WTC11 (cell line): ENCODE data around the gene PDK2. TPM values are rescaled to one million over a fixed set of nuclear protein-coding genes. Genes with fewer than 3 reads are reported as not detected.

ENCODE experiments used
- ATAC-seq: fragments of 200-7000 bp; cut with Tn5 transposase; 2 replicates; pipeline ENCODE4 v1.10.0; 2021; ENCODE audit warnings: mild to moderate bottlenecking, moderate library complexity
- CTCF ChIA-PET: fragments of 300-600 bp; sonication (Branson Sonifier 250); formaldehyde crosslinking; loops from one replicate; lab custom pipeline; 2021; ENCODE audit warnings: antibody characterized with exemption; lab: Charles Lee
- POLR2A ChIA-PET: fragments of 350-600 bp; sonication (Branson Sonifier 250); formaldehyde crosslinking; loops from one replicate; lab custom pipeline; 2021; ENCODE audit warnings: antibody characterized with exemption; lab: Charles Lee
- DNase-seq: peaks from one replicate; pipeline ENCODE4 v3.0.0; 2021; ENCODE audit warnings: low spot score
- H3K27ac Mint-ChIP-seq: 2 replicates; pipeline ENCODE4 v1.8.0; 2021; ENCODE audit warnings: mixed read lengths
- H3K27me3 Mint-ChIP-seq: 2 replicates; pipeline ENCODE4 v1.8.0; 2021; ENCODE audit warnings: low read depth, mild to moderate bottlenecking, moderate library complexity, mixed read lengths
- H3K36me3 Mint-ChIP-seq: 2 replicates; pipeline ENCODE4 v1.8.0; 2021; ENCODE audit warnings: mixed read lengths
- H3K4me1 Mint-ChIP-seq: 2 replicates; pipeline ENCODE4 v1.8.0; 2022; ENCODE audit warnings: mixed read lengths
- H3K4me3 Mint-ChIP-seq: 2 replicates; pipeline ENCODE4 v1.8.0; 2021; ENCODE audit warnings: mild to moderate bottlenecking, moderate library complexity, mixed read lengths
- H3K9me3 Mint-ChIP-seq: 2 replicates; pipeline ENCODE4 v1.8.0; 2021; ENCODE audit warnings: mixed read lengths
- ETV6 ChIP-seq: sonication (generic); formaldehyde crosslinking; IDR thresholded peaks from 2 replicates; pipeline ENCODE4 v1.8.1; 2022; ENCODE audit warnings: mild to moderate bottlenecking, missing genetic modification reagents
- HMGA2 ChIP-seq: fragments of 250-450 bp; sonication (Bioruptor Pico); IDR thresholded peaks from 2 replicates; pipeline ENCODE4 v1.4.0; 2021; ENCODE audit warnings: mild to moderate bottlenecking, moderate library complexity
- NFE2L1 ChIP-seq: sonication (generic); formaldehyde crosslinking; IDR thresholded peaks from 2 replicates; pipeline ENCODE4 v1.8.1; 2023; ENCODE audit warnings: missing genetic modification reagents
- NFYB ChIP-seq: sonication (generic); formaldehyde crosslinking; conservative IDR thresholded peaks from 2 replicates; pipeline ENCODE4 v1.8.0; 2022; ENCODE audit warnings: low read depth, missing genetic modification reagents
- TEAD1 ChIP-seq: sonication (generic); formaldehyde crosslinking; IDR thresholded peaks from 2 replicates; pipeline ENCODE4 v1.8.0; 2022; ENCODE audit warnings: mild to moderate bottlenecking, missing genetic modification reagents
- TP53 ChIP-seq: sonication (generic); formaldehyde crosslinking; IDR thresholded peaks from 2 replicates; pipeline ENCODE4 v1.8.1; 2023; ENCODE audit warnings: mild to moderate bottlenecking, missing genetic modification reagents
- ZNF121 ChIP-seq: sonication (generic); formaldehyde crosslinking; IDR thresholded peaks from 2 replicates; pipeline ENCODE4 v1.8.0; 2023; ENCODE audit warnings: missing genetic modification reagents
- ZNF232 ChIP-seq: sonication (generic); formaldehyde crosslinking; IDR thresholded peaks from 2 replicates; pipeline ENCODE4 v1.8.0; 2022; ENCODE audit warnings: mild to moderate bottlenecking, missing genetic modification reagents
- ZNF263 ChIP-seq: sonication (generic); formaldehyde crosslinking; IDR thresholded peaks from 2 replicates; pipeline ENCODE4 v1.8.1; 2022; ENCODE audit warnings: low read depth, mild to moderate bottlenecking, moderate library complexity, missing genetic modification reagents
- ZNF396 ChIP-seq: fragments of 250-450 bp; sonication (Bioruptor Pico); IDR thresholded peaks from 2 replicates; pipeline ENCODE4 v1.8.0; 2021; ENCODE audit warnings: mild to moderate bottlenecking, moderate library complexity, borderline replicate concordance
- total RNA-seq: library from RNA; stranded (reverse); gene quantifications from 3 replicates; pipeline ENCODE4 v1.2.3, GENCODE V29; 2021
- TF ChIP-seq, protein P1 (sequence below): sonication (generic); formaldehyde crosslinking; IDR thresholded peaks from 2 replicates; pipeline ENCODE4 v1.8.0; 2022; ENCODE audit warnings: missing genetic modification reagents
- TF ChIP-seq, protein P2 (sequence below): sonication (generic); formaldehyde crosslinking; IDR thresholded peaks from 2 replicates; pipeline ENCODE4 v1.8.1; 2023; ENCODE audit warnings: mild to moderate bottlenecking, missing genetic modification reagents
- TF ChIP-seq, protein P3 (sequence below): sonication (generic); formaldehyde crosslinking; IDR thresholded peaks from 2 replicates; pipeline ENCODE4 v1.8.0; 2022; ENCODE audit warnings: mild to moderate bottlenecking, missing genetic modification reagents
- TF ChIP-seq, protein P4 (sequence below): sonication (generic); formaldehyde crosslinking; IDR thresholded peaks from 2 replicates; pipeline ENCODE4 v1.8.1; 2022; ENCODE audit warnings: mild to moderate bottlenecking, moderate library complexity, missing genetic modification reagents
- TF ChIP-seq, protein P5 (sequence below): sonication (generic); formaldehyde crosslinking; IDR thresholded peaks from 2 replicates; pipeline ENCODE4 v1.8.1; 2023; ENCODE audit warnings: mild to moderate bottlenecking, moderate library complexity, missing genetic modification reagents

The PDK2 gene
- total RNA-seq, 1 experiment from 2014 or later, result 16.6 TPM

- no peak for DNase-seq
These were observed 31.4 kb upstream of the PDK2 start for GRCh38 chr17:50063561-50064252.

GRCh38 chr17:50064253-50065001, 30.7 kb upstream of the PDK2 start:
- DNase-seq (no peak), ATAC-seq (peak; percentile 61)
- no peak for TF ChIP-seq HMGA2 (CRISPR knock-in tag)
- Mint-ChIP-seq H3K36me3 (peaks cover 7% of the 10 kb centered on the region; the same call in 1 of the 2 replicates), H3K4me3 (no peak overlapping the region), H3K9me3 (no peaks in the 10 kb centered on the region), H3K27ac (peak overlapping the region; percentile 27; the same call in 1 of the 2 replicates), H3K27me3 (no peaks in the 10 kb centered on the region), H3K4me1 (peaks cover 5% of the 10 kb centered on the region)
- POLR2A ChIA-PET, result no interaction called here
- CTCF ChIA-PET, result interaction anchor here (0.7 to 1.7 kb wide), 5 partner anchors 8 to 68 kb away, joined by 3 to 12 read pairs (median 3); partner anchors contain the start of gene ITGA3

More at GRCh38 chr17:50063561-50064252, 31.4 kb upstream of the PDK2 start:
- no peak overlapping the region for H3K4me3 Mint-ChIP-seq
- TF ChIP-seq, protein P1, sequence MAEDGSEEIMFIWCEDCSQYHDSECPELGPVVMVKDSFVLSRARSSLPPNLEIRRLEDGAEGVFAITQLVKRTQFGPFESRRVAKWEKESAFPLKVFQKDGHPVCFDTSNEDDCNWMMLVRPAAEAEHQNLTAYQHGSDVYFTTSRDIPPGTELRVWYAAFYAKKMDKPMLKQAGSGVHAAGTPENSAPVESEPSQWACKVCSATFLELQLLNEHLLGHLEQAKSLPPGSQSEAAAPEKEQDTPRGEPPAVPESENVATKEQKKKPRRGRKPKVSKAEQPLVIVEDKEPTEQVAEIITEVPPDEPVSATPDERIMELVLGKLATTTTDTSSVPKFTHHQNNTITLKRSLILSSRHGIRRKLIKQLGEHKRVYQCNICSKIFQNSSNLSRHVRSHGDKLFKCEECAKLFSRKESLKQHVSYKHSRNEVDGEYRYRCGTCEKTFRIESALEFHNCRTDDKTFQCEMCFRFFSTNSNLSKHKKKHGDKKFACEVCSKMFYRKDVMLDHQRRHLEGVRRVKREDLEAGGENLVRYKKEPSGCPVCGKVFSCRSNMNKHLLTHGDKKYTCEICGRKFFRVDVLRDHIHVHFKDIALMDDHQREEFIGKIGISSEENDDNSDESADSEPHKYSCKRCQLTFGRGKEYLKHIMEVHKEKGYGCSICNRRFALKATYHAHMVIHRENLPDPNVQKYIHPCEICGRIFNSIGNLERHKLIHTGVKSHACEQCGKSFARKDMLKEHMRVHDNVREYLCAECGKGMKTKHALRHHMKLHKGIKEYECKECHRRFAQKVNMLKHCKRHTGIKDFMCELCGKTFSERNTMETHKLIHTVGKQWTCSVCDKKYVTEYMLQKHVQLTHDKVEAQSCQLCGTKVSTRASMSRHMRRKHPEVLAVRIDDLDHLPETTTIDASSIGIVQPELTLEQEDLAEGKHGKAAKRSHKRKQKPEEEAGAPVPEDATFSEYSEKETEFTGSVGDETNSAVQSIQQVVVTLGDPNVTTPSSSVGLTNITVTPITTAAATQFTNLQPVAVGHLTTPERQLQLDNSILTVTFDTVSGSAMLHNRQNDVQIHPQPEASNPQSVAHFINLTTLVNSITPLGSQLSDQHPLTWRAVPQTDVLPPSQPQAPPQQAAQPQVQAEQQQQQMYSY (CRISPR knock-in tag), result no peak
- TF ChIP-seq TEAD1 (CRISPR knock-in tag) (no peak), NFE2L1 (CRISPR knock-in tag) (no peak), NFYB (CRISPR knock-in tag) (no peak), ZNF396 (no peak), TP53 (CRISPR knock-in tag) (no peak), ZNF121 (CRISPR knock-in tag) (no peak), ZNF263 (CRISPR knock-in tag) (no peak), ETV6 (CRISPR knock-in tag) (no peak), ZNF232 (CRISPR knock-in tag) (no peak)
- TF ChIP-seq, protein P2, sequence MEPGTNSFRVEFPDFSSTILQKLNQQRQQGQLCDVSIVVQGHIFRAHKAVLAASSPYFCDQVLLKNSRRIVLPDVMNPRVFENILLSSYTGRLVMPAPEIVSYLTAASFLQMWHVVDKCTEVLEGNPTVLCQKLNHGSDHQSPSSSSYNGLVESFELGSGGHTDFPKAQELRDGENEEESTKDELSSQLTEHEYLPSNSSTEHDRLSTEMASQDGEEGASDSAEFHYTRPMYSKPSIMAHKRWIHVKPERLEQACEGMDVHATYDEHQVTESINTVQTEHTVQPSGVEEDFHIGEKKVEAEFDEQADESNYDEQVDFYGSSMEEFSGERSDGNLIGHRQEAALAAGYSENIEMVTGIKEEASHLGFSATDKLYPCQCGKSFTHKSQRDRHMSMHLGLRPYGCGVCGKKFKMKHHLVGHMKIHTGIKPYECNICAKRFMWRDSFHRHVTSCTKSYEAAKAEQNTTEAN, result no peak
- TF ChIP-seq, protein P3, sequence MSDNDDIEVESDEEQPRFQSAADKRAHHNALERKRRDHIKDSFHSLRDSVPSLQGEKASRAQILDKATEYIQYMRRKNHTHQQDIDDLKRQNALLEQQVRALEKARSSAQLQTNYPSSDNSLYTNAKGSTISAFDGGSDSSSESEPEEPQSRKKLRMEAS (CRISPR knock-in tag), result no peak
- TF ChIP-seq, protein P4, sequence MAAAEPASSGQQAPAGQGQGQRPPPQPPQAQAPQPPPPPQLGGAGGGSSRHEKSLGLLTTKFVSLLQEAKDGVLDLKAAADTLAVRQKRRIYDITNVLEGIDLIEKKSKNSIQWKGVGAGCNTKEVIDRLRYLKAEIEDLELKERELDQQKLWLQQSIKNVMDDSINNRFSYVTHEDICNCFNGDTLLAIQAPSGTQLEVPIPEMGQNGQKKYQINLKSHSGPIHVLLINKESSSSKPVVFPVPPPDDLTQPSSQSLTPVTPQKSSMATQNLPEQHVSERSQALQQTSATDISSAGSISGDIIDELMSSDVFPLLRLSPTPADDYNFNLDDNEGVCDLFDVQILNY (CRISPR knock-in tag), result no peak
- TF ChIP-seq, protein P5, sequence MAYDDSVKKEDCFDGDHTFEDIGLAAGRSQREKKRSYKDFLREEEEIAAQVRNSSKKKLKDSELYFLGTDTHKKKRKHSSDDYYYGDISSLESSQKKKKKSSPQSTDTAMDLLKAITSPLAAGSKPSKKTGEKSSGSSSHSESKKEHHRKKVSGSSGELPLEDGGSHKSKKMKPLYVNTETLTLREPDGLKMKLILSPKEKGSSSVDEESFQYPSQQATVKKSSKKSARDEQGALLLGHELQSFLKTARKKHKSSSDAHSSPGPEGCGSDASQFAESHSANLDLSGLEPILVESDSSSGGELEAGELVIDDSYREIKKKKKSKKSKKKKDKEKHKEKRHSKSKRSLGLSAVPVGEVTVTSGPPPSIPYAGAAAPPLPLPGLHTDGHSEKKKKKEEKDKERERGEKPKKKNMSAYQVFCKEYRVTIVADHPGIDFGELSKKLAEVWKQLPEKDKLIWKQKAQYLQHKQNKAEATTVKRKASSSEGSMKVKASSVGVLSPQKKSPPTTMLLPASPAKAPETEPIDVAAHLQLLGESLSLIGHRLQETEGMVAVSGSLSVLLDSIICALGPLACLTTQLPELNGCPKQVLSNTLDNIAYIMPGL, result no peak
- TF ChIP-seq, all 79 proteins: peak for 0
- no peak for ATAC-seq
- ChIA-PET POLR2A (interaction anchor here (0.6 kb wide), 1 partner anchor 31 kb away, joined by 3 read pairs; the partner anchor contains the start of gene PDK2), CTCF (interaction anchor here (0.7 to 1.7 kb wide), 4 partner anchors 7 to 67 kb away, joined by 3 to 12 read pairs (median 5); partner anchors contain the start of gene ITGA3)
- Mint-ChIP-seq H3K36me3 (peaks cover 7% of the 10 kb centered on the region; the same call in 1 of the 2 replicates), H3K9me3 (no peaks in the 10 kb centered on the region), H3K4me1 (peaks cover 7% of the 10 kb centered on the region), H3K27ac (no peak overlapping the region), H3K27me3 (no peaks in the 10 kb centered on the region)
